B cell (primary cell): ENCODE results near the gene HACD1. TPM values are rescaled to one million over a fixed set of nuclear protein-coding genes. Genes with fewer than 3 reads are reported as not detected.

Source experiments
- ATAC-seq: fragments of 200-7000 bp; cut with Tn5 transposase; one replicate; pipeline ENCODE4 v1.10.0; 2021; ENCODE audit warnings: low read depth, mild to moderate bottlenecking, moderate number of reproducible peaks, moderate library complexity
- CTCF ChIA-PET: fragments of 350-600 bp; sonication (Branson Sonifier 250); formaldehyde crosslinking; loops from one replicate; lab custom pipeline; 2021; ENCODE audit warnings: antibody characterized with exemption, inconsistent platforms; lab: Charles Lee
- POLR2A ChIA-PET: fragments of 350-600 bp; sonication (Branson Sonifier 250); formaldehyde crosslinking; loops from one replicate; lab custom pipeline; 2021; ENCODE audit warnings: antibody characterized with exemption; lab: Charles Lee
- DNase-seq: peaks from one replicate; pipeline ENCODE4 v3.0.0; 2013
- H2AFZ ChIP-seq: 2 replicates; pipeline ENCODE4 v1.6.1; 2012; ENCODE audit warnings: mild to moderate bottlenecking, low read depth, low read length; ENCODE audit not compliant: insufficient read depth, poor library complexity, severe bottlenecking
- H3K27ac ChIP-seq, 2 donors: 1 replicate in 1 of 2; 2 replicates in 1 of 2; pipeline ENCODE4 v1.5.1; 2012 to 2013; ENCODE audit warnings: low read length in 2 of 2, mild to moderate bottlenecking in 2 of 2, moderate library complexity in 1 of 2
- H3K27me3 ChIP-seq, 4 experiments: fragments of 200-600 bp in 1 of 4; sonication (generic) in 1 of 4; replicated peaks in 1 of 4; 1 replicate in 2 of 4; 2 replicates in 2 of 4; pipeline versions ENCODE4 v1.6.1 to v1.7.0; 2013 to 2016; ENCODE audit warnings: low read length in 3 of 4, mild to moderate bottlenecking in 2 of 4, mixed read lengths in 1 of 4, moderate library complexity in 1 of 4; ENCODE audit not compliant: insufficient read depth in 4 of 4, control insufficient read depth in 3 of 4; ENCODE audit errors: control extremely low read depth in 1 of 4
- H3K36me3 ChIP-seq, 2 experiments: replicated peaks in 1 of 2; 1 replicate in 1 of 2; 2 replicates in 1 of 2; pipeline versions ENCODE4 v1.6.1 to v1.7.1; 2013; ENCODE audit warnings: low read length in 1 of 2; ENCODE audit not compliant: insufficient read depth in 2 of 2, control insufficient read depth in 1 of 2; ENCODE audit errors: control extremely low read depth in 1 of 2, extremely low read depth in 1 of 2
- H3K4me1 ChIP-seq, 2 donors: fragments of 200-600 bp in 1 of 2; sonication (generic) in 1 of 2; 1 replicate in 1 of 2; 2 replicates in 1 of 2; pipeline versions ENCODE4 v1.5.1 to v1.6.1; 2013 to 2017; ENCODE audit warnings: low read length in 2 of 2; ENCODE audit not compliant: control insufficient read depth in 2 of 2, insufficient read depth in 2 of 2
- H3K4me2 ChIP-seq: replicated peaks from 2 replicates; pipeline ENCODE3; 2012; ENCODE audit warnings: mild to moderate bottlenecking, low read depth, low read length; ENCODE audit not compliant: poor library complexity, severe bottlenecking
- H3K4me3 ChIP-seq, 5 experiments: fragments of 200-600 bp in 1 of 5; sonication (generic) in 1 of 5; 1 replicate in 3 of 5; 2 replicates in 2 of 5; pipeline versions ENCODE4 v1.5.1 to v1.7.0; 2011 to 2016; ENCODE audit warnings: low read length in 4 of 5, mild to moderate bottlenecking in 4 of 5, low read depth in 2 of 5, control low read depth in 1 of 5, moderate library complexity in 1 of 5; ENCODE audit not compliant: insufficient read depth in 1 of 5; ENCODE audit errors: control extremely low read depth in 1 of 5, extremely low read depth in 1 of 5
- H3K79me2 ChIP-seq: fragments of 200-600 bp; sonication (generic); one replicate; pipeline ENCODE4 v1.6.0; 2016; ENCODE audit warnings: low read length; ENCODE audit not compliant: control insufficient read depth, insufficient read depth
- H3K9ac ChIP-seq: fragments of 200-600 bp; sonication (generic); 2 replicates; pipeline ENCODE4 v1.6.1; 2017; ENCODE audit warnings: mild to moderate bottlenecking, low read length, moderate library complexity
- H3K9me3 ChIP-seq, 3 donors: one replicate each; pipeline versions ENCODE4 v1.6.1 to v1.7.1; 2013; ENCODE audit warnings: low read length in 2 of 3; ENCODE audit not compliant: control insufficient read depth in 2 of 3, insufficient read depth in 1 of 3; ENCODE audit errors: control extremely low read depth in 1 of 3
- H4K20me1 ChIP-seq: 2 replicates; pipeline ENCODE4 v1.6.0; 2012; ENCODE audit warnings: mild to moderate bottlenecking, low read length; ENCODE audit not compliant: insufficient read depth, control insufficient read depth, poor library complexity, severe bottlenecking
- H3K27ac Mint-ChIP-seq: one replicate; pipeline ENCODE4 v1.8.0; 2021; ENCODE audit warnings: mixed read lengths
- H3K27me3 Mint-ChIP-seq: one replicate; pipeline ENCODE4 v1.8.0; 2021; ENCODE audit warnings: mixed read lengths
- H3K4me1 Mint-ChIP-seq: one replicate; pipeline ENCODE4 v1.8.0; 2021; ENCODE audit warnings: mixed read lengths
- H3K4me3 Mint-ChIP-seq: one replicate; pipeline ENCODE4 v1.8.0; 2021; ENCODE audit warnings: mixed read lengths
- H3K9me3 Mint-ChIP-seq: one replicate; pipeline ENCODE4 v1.8.0; 2022; ENCODE audit warnings: mixed read lengths; ENCODE audit not compliant: insufficient read depth
- EZH2 ChIP-seq: IDR thresholded peaks from 2 replicates; pipeline ENCODE4 v1.6.1; 2012; ENCODE audit warnings: borderline replicate concordance, low read depth, mild to moderate bottlenecking, moderate library complexity, low read length; ENCODE audit not compliant: insufficient read depth, poor library complexity, severe bottlenecking
- WGBS: methylation state at CpG from one replicate; pipeline ENCODE4 v1.1.5; 2013; ENCODE audit warnings: missing lambda C conversion rate; ENCODE audit not compliant: insufficient coverage; 5-methylcytosine and 5-hydroxymethylcytosine counted together
- intact Hi-C: fragments of 100-400 bp; cut with micrococcal nuclease; formaldehyde crosslinking; loops from one replicate; pipeline ENCODE4 v1.10.0; 2022
- polyA plus RNA-seq: library from polyadenylated mRNA; depleted of rRNA; stranded (reverse); fragments of >200 nt; gene quantifications from 2 replicates; pipeline ENCODE4 v1.2.3, GENCODE V29; 2012
- total RNA-seq, 2 donors: library from RNA; stranded (reverse); fragments of 120-200 nt in 1 of 2; gene quantifications; 1 replicate in 1 of 2; 2 replicates in 1 of 2; pipeline versions ENCODE4 v1.2.3 to v1.2.4, GENCODE V29; 2013 to 2022
- TF ChIP-seq, protein P1 (sequence below): fragments of 200-600 bp; IDR thresholded peaks from one replicate; pipeline ENCODE4 v1.8.0; 2022; ENCODE audit warnings: antibody characterized with exemption, mild to moderate bottlenecking

The HACD1 gene
- total and polyA plus RNA-seq, 2 donors (not counting 1 experiment from before 2014, with no cell fraction given), result 1.6 TPM; not detected in 1

DNA sequence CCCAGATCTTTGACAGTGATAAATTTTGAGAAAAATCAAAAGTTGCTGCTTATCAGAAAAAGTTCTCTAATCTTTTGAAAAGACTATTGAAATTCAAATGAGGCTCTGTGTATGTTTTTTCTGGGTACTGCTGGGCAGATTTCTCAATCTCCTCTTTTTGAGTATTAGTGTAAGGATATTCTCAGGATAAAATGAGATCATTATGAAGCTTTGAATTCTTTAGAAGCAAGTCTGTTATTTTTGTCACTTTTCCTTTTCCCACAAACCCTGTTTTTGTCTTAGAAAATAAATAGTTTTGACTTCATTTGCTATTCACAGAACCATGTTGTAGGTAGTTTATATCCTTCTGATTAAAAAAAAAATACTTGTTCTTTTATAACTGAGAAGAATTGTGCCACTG, 34.7 kb upstream of the HACD1 start:
- no peak overlapping the region for H3K27ac ChIP-seq
- Mint-ChIP-seq H3K27me3 (no peaks in the 10 kb centered on the region), H3K9me3 (peaks cover 3% of the 10 kb centered on the region), H3K27ac (no peak overlapping the region), H3K4me3 (no peak overlapping the region), H3K4me1 (peaks cover 61% of the 10 kb centered on the region)
- no peak overlapping the region for H2AFZ ChIP-seq
- CTCF ChIA-PET, result interaction anchor here (0.6 kb wide), 1 partner anchor 108 kb away, joined by 3 read pairs; no protein-coding TSS in a partner anchor
- H3K9me3 ChIP-seq, result peaks cover 0 to 6% (median 3%) of the 10 kb centered on the region in 3 donors
- H3K9ac ChIP-seq, result no peak overlapping the region
- H3K4me1 ChIP-seq, result peaks cover 13 to 24% of the 10 kb centered on the region in 2 donors
- TF ChIP-seq, protein P1, sequence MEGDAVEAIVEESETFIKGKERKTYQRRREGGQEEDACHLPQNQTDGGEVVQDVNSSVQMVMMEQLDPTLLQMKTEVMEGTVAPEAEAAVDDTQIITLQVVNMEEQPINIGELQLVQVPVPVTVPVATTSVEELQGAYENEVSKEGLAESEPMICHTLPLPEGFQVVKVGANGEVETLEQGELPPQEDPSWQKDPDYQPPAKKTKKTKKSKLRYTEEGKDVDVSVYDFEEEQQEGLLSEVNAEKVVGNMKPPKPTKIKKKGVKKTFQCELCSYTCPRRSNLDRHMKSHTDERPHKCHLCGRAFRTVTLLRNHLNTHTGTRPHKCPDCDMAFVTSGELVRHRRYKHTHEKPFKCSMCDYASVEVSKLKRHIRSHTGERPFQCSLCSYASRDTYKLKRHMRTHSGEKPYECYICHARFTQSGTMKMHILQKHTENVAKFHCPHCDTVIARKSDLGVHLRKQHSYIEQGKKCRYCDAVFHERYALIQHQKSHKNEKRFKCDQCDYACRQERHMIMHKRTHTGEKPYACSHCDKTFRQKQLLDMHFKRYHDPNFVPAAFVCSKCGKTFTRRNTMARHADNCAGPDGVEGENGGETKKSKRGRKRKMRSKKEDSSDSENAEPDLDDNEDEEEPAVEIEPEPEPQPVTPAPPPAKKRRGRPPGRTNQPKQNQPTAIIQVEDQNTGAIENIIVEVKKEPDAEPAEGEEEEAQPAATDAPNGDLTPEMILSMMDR, result no peak
- no peak for TF ChIP-seq EZH2
- H3K4me3 ChIP-seq, result no peak overlapping the region
- no peaks in the 10 kb centered on the region for H3K27me3 ChIP-seq
- POLR2A ChIA-PET, result no interaction called here
- intact Hi-C loops, result no loop called here
- peaks cover 15% of the 10 kb centered on the region for H4K20me1 ChIP-seq
- ATAC-seq, result no peak
- H3K36me3 ChIP-seq, result no peaks in the 10 kb centered on the region
- peaks cover 85% of the 10 kb centered on the region for H3K79me2 ChIP-seq
- no peak overlapping the region for H3K4me2 ChIP-seq
- DNase-seq, result no peak

DNA sequence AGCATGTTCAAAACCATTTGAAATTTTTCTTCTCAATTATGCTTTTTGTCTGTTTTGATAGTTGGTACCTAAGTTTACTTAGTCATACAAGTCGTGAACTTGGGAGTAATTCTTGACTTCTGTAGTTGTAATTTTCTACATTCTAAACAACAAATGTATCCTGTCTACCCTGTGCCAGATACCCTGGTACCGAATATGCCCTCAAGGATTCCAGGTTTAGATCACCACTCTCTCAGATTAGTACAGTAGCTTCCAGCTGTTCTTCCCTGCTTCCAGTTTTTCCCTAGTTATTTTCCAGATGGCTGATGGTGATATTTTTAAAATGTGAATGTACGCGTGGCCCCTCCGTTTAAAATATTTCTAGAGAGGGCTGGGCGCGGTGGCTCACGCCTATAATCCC, 33.2 kb upstream of the HACD1 start:
- Histone ChIP-seq H3K27ac (no peak overlapping the region), H3K9me3 (peaks cover 0 to 6% (median 3%) of the 10 kb centered on the region in 3 donors), H3K27me3 (no peaks in the 10 kb centered on the region), H3K79me2 (peaks cover 86% of the 10 kb centered on the region), H3K4me3 (no peak overlapping the region), H2AFZ (no peak overlapping the region), H3K9ac (no peak overlapping the region), H3K4me2 (no peak overlapping the region), H4K20me1 (peaks cover 17% of the 10 kb centered on the region), H3K36me3 (no peaks in the 10 kb centered on the region), H3K4me1 (peaks cover 16 to 31% of the 10 kb centered on the region in 2 donors)
- ChIA-PET POLR2A (no interaction called here), CTCF (no interaction called here)
- no peak for ATAC-seq
- Mint-ChIP-seq H3K9me3 (peaks cover 3% of the 10 kb centered on the region), H3K27ac (peak overlapping the region; percentile 26), H3K4me1 (peaks cover 61% of the 10 kb centered on the region), H3K27me3 (no peaks in the 10 kb centered on the region), H3K4me3 (no peak overlapping the region)
- WGBS, result 97% methylated on average over 5 of the region's 8 CpGs
- intact Hi-C loops, result no loop called here
- no peak for DNase-seq
- TF ChIP-seq EZH2, result no peak
- TF ChIP-seq, protein P1, result no peak
